Measurements from ENCODE around the gene GNG13.

DNA sequence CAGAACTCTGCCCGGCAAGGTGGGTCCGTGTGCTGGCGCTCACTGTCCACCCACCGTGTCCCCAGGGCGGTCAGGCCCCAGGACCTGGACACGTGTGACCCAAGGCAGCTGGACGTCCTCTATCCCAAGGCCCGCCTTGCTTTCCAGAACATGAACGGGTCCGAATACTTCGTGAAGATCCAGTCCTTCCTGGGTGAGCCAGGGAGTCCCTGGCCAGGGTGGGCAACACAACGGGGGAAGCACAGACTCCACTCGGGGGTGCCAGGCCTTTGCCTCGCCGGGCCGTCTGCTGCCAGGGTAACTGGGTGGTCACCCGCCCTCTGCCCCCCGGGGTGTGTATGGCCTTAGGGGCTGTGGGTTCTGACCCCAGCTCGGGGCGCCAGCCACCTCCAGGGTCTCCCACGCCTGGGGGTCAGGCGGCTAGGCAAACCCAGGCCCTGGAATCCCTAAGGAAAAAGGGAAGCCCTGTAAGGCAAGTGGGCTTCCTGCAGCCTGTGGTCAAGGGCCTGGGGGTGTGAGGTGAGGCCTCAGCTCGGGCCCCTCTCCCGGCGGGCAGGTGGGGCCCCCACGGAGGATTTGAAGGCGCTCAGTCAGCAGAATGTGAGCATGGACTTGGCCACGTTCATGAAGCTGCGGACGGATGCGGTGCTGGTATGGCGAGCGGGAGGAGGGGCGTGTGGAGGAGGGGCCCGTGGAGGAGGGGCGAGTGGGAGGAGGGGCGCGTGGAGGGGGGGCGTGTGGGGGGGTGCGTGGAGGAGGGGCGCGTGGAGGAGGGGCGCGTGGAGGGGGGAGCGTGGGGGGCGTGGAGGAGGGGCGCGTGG, 33.5 kb downstream of the GNG13 start:
- TF ChIP-seq EZH2phosphoT487 (IDR thresholded peaks at IDR 0.05; ENCODE audit: insufficient read depth, low read depth) (no peak), EZH2 (IDR thresholded peaks at IDR 0.05; ENCODE audit: insufficient read depth, poor library complexity, severe bottlenecking) (no peak)
